Gastrocnemius medialis (tissue), 4 donors: Measurements from ENCODE around the gene TNFSF4.

Experiments
- CTCF ChIP-seq, 5 experiments: fragments of 450-650 bp in 3 of 5; fragments of 200-600 bp in 2 of 5; sonication (generic) in 2 of 5; IDR thresholded peaks in 4 of 5; conservative IDR thresholded peaks in 1 of 5; 1 replicate in 4 of 5; 2 replicates in 1 of 5; pipeline ENCODE4 v1.5.1; 2016 to 2019; ENCODE audit warnings: antibody characterized with exemption in 5 of 5, mild to moderate bottlenecking in 3 of 5, moderate library complexity in 3 of 5
- POLR2A ChIP-seq, 2 donors: fragments of 450-650 bp; IDR thresholded peaks; one replicate each; pipeline ENCODE4 v1.6.1; 2017; ENCODE audit warnings: antibody characterized with exemption in 2 of 2, mild to moderate bottlenecking in 2 of 2, moderate library complexity in 2 of 2

- TF ChIP-seq CTCF (IDR thresholded peaks at IDR 0.05 in 4 of 5, conservative IDR thresholded peaks at IDR 0.05 in 1 of 5), result no peak
- TF ChIP-seq POLR2A (IDR thresholded peaks at IDR 0.05), result no peak
These were observed 5.9 kb upstream of the TNFSF4 start for GRCh38 chr1:173212952-173213491.
